GM18519 (cell line): ENCODE results near the gene ITIH5.

ENCODE experiments used
- ATAC-seq: cut with Tn5 transposase; IDR thresholded peaks from one replicate; pipeline ENCODE4 v1.9.1; 2021; ENCODE audit warnings: mild to moderate bottlenecking, moderate library complexity; ENCODE audit not compliant: unreplicated experiment, low FRiP score

ITIH5 gene

DNA sequence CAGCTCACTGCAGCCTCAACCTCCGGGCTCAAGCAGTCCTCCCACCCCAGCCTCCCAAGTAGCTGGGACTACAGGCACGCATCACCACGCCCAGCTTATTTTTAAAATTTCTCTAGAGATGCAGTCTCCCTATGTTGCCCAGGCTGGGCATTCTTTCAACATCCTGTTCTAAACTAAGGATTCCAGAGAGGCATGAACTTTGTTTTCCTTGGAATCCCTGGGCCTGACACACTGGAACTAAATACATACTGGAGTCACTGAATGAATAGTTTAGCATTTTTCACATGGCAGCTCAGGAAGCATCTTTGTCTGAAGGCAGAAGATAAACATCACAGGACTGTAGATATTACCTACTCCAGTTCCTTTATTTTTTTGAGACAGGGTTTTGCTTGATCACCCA, 108.7 kb downstream of the ITIH5 start:
- ATAC-seq: no peak

DNA sequence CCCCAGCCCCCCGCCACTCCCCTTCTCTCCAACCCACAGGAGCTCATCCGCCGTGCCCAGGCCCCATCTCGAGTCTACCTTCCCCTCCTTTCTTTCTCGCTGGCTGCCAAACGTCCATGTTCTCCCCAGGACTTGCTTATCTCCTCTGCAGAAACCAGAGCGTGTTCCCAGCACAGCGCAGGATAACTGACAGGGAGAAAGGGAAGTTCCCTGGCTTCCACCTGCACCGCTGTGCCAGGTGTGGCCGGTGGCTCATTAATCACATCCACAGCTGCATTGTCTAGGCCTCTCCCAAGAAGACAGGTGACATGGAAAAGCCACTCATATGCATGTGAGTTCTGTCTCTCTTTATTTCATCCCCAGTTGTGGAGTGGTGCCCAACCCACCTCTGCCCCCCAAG, 113.2 kb downstream of the ITIH5 start:
- no peak for ATAC-seq

DNA sequence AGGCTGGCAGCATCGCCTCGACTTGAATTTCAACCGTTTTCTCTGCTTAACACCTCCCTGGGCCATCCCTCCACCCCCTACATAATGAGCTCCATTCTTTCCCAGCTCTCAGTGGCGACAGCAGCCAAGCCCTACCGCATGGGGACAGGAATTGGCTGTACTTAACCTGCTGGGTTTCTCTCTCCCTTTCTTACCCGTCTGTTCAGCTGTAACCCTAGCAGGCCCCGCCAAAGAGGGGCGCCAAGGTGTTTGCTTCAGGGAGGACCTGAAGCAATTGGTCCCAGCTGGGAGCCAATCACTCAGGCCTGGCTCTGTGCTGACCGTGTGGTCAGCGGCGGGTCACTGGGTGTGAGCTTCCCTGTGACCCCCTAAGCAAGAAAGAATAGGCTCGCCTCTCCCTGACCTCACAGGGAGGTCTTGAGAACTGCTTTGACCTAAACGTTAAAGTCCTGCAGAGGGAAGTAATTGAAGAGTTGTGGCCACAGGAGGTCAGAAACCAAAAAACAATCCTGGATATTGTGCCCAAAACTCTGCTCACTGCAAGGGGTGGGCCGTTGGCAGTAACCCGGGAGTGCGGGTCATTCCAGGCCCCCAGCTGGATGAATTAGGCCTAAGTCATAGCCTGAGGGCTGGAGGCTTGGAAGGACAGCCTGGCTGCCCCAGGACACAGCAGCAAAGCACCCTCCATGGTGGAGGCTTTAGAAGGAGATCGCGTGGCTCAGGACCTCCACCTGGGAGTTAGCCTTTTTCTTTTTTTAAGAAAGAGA, 114.6 kb downstream of the ITIH5 start:
- ATAC-seq: no peak

DNA sequence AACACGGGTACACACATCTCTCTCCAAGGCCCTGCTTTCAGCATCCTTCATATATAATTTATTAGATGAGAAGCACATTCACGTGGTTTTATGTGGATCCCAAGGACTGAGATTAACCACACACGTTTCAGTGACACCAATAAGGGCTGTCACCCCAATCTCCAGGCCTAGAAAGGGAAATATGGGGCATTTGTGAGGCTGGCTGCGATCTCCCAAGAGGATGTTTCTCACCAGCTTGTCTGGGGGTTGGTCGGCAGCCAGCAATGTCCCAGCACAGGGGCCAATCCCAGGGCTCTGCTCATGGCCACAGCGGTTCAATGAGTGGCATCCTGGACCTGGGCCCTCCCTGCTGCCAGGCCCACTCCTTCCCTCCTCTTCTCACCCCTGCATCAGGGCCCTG, 115.5 kb downstream of the ITIH5 start:
- ATAC-seq: no peak

DNA sequence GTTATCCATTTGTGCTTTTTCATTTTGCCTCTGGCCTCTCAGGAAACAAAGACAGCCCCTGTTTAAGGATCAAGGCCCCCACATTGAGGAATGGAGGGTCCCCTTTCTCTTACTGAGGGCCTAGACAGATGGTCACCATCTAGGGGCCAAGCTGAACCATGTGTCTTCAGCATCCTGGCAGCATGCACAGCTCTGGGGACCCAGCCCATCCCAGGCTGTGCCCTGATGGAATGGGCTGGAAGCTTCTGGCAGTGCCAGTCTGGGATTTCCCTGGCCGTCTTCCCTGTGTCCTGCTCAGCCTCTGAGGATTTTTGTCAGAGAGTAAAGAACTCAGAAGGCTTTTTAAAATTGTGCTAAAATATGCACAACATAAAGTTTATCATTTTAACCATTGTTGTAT, 116.8 kb downstream of the ITIH5 start:
- ATAC-seq: no peak

DNA sequence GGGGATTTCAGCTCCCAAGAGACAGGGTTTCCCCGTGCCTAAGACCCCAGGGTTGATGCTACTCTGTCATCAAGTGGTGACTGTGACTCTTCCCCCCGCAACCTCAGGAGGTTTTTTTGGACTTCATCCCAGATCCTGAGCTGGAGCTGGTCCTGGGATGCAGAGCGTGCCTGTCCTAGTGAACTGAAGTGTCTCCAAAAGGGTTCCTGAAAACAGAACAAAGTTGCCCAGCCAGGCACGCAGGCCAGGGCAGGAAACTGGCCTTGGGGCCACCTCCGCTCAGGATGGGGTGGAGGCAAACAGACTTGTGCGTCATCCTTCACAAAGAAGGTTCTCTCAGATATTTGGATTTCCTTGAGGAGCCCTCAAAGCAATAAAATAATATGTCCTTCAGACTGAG, 118.9 kb downstream of the ITIH5 start:
- ATAC-seq: no peak

DNA sequence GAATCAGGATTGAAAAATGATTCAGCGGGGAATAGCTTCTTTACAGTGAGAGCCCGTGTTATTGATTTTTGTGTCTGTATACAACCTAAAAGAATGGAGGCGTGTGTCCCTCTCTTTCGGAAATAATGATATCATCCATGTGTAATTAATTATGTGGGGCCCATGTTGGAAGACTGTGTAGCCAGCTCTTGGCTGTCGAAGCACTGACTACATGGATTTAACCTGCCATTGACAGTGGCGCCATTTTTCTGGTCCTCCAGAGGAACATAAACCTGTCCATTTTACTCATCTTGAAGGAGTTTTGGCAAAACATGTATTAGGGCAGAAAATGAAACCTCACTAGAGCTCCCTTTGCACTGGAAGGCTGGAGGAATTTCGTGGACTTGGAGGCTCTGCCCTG, 119.6 kb downstream of the ITIH5 start:
- ATAC-seq: no peak

DNA sequence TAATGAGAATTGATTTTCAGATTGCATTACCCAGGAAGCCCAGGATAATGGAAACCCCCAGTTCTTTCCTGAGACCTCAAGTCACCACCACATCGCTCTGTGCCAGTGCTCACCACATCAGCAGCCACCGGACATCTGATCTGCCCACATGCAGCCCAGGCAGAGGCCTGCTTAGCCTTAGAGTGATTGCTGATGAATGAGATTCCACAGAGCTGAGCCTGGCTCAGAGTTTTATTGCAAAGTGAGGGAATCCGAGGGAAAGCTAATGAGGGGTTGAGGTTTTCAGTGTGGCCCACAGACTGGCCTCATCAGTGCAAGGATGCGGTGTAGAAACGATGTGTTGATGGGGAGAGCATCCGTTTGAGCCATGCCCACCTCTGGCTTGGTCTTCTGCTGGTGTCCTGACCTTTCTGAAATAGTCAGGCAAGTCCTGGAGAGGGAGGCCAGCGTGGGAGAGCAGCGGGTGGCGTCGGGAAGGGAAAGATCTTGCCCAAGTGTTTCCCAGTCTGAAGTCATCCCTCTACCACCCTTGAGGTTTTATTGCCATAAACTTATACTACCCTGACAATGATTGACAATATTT, 120.3 kb downstream of the ITIH5 start:
- no peak for ATAC-seq

DNA sequence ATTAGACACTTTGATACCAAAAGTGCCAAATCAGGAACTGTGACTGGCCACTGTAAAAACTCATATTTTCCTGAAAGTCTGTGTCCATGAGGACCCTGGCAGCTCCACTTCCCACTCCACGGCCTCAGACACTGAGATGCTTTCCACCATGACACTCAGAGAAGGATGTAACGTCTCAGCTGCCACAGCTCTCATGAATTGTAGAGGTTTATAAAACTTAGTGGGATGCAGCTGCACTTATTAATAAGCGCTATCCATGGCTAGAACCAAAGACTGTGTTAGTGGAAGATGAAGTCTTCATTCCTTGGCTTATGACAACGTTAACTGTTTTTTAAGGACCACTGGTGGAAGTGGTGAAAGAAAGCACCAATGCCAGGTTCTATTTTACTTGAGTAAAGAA, 121.0 kb downstream of the ITIH5 start:
- ATAC-seq: no peak

DNA sequence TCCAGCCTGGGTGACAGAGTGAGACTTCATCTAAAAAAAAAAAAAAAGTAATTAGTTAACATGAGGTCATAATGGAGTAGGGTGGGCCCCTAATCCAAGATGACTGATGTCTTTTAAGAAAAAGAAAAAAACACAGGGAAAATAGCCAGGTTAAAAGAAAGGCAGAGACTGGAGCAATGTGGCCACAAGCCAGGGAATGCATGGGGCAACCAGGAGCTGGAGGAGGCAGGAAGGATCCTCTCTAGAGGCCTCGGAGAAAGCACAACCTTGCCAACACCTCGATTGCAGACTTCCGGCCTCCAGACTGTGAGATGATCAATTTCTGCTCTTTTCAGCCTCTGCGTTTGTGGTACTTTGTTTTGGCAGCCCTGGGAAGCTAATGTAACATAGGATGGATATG, 121.5 kb downstream of the ITIH5 start:
- no peak for ATAC-seq

DNA sequence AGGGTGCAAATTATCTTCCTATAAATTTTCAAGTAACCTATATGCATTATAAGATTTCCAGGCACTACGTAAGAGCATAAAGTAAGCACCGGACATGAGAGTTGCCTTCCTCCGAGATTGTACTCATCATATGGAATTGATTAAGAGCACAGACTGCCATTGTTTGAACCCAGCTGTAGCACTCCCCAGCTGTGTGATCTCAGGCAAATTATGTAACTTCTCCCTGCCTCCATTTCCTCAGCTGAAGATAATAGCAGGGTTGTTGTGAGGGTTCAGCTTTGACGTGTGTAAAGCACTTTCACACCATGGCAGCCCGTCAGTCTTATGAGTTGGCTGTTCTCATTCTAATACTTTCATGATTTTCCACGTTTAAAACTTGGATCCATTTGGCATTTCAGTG, 122.6 kb downstream of the ITIH5 start:
- ATAC-seq: no peak

DNA sequence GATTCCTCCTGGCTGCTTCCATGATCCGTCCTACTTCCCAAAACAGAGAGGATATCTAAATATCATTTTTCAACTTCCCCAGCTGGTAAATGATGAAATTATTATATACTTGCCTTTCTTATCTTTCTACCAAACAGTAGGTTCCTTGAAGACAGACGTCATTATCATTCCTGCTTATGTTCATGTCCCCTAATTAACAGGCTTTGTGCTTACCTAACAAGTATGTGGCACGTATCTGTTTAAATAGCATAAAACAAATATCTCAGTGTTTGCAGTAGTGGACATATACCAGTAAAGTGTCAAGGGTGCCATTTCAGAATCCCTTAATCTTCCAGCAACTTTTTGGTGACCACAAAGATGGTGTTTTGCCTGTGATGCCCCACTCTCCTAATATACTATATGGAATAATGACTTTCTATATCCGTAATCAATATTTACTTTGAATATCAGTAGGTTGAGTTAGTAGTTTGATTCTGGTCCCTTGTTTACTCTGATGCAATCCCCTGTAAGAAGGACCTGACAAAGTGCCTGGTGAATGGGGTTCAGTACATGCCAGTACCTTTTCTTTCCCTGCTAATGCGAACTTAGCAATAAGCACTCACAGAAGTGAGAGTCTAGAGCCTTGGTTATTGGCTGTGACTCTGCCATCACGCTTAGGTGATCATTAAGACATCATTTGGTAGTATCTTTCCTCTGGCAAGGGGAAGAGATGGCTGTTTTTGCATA, 124.4 kb downstream of the ITIH5 start:
- ATAC-seq: no peak

DNA sequence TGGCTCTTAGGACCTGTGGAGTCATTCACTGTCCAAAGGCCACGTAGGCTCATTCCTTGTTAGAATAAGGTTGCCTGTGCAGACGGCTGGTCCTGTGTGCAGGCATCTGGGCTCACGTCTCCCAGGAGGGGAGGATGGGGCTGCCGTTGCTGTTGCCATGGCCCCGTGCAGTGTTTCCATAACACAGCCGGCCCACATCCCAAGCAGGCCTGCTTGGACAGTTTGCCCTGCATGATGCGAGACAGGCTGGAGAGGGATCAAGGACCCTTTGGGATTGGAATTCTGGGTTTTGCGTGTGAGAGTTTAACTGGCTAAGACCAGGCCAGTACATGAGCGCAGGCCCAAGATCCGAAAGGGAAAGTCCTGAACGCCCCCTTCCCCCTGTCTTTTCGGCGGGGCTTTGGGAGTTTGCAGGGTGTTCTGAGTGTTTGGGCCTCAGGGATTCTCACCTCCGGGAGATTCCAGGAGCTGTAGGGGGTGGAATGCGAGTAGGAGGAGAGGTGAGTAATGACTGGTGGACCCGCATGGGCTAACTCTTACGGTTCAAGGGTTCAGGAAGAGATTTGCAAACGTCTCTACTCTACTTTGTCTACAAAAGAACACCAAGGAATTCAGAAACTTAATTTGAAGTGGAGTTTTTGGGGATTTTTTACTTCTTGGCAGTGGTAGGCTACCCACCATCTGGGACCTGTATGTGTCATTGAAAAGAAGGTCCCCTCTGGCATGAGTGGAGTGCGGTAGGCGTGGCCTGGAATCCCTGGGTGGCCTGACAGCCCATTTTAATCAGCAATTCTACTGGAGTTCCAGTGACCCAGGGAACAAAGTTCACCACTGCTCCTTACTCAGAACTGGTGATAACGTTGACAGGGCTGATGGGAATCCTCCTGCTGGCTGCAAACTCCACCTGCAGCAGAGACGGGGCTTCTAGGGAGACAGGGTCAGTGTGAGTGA, 125.4 kb downstream of the ITIH5 start:
- ATAC-seq: no peak

DNA sequence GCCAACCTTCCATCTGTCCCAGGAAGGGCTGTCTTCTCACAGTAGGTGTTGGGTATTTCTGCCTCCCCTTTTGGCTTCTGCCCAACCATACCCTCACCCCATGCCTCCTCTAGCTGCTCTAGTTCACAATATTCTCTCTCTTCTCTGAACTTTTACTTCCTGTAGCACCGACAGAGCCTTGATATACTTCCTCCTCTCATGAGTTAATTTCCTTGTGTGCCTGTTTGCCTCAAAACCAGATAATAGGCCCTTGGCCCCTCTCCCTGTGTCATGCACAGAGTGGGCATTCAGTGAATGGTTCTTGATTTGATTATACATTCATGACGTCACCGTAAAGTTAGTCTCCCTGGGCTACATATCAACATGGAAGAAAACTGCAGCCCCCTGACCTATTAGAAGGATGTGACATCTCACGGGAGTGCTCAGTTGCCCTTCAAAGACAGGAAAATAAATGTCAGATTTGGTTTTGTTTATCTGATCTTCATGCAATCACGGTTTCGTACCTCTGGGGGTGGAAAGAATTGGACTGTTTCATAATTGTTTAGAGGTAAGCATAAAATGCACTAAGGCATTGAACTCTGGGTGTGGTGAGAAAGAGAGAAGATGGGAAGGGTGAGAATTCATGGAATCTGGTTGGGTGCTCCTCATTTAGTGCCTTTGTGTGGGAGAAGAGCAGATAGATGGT, 127.7 kb downstream of the ITIH5 start:
- no peak for ATAC-seq

DNA sequence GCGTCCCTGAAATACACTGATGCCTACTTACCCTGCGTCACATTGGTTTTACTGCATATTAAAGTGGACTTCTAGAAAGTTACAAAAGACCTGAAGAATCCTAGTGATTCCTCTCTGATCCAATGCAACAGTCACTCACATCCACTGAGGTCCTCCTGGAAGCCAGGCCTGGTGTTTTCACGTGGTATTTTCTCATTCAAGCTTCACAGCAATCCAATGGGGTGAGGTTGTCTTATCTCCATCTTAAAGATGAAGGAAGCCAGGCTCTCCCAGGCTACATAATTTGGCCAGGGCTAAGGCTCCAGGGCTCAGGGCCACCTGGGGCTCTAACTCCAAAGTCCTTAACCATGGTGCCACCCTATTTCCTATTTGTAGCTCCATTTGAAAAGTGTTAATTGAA, 129.6 kb downstream of the ITIH5 start:
- ATAC-seq: no peak

DNA sequence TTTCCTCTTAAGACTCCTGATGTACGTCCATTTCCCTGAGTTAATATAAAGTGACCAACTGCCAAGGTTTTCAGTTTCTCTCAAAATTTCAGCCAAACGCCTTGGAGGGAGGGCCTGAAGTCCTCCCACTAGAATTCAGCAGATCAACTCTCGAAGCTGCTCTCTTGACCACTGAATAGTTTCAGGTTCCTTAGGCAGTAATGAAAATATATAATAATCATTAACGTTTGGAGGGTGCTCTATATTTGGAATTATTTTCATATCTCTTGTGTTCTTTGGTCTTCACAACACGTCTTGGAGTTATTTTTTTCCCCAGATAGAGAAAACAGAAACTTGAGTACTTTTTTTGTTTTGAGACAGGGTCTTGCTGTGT, 132.3 kb downstream of the ITIH5 start:
- ATAC-seq: no peak

DNA sequence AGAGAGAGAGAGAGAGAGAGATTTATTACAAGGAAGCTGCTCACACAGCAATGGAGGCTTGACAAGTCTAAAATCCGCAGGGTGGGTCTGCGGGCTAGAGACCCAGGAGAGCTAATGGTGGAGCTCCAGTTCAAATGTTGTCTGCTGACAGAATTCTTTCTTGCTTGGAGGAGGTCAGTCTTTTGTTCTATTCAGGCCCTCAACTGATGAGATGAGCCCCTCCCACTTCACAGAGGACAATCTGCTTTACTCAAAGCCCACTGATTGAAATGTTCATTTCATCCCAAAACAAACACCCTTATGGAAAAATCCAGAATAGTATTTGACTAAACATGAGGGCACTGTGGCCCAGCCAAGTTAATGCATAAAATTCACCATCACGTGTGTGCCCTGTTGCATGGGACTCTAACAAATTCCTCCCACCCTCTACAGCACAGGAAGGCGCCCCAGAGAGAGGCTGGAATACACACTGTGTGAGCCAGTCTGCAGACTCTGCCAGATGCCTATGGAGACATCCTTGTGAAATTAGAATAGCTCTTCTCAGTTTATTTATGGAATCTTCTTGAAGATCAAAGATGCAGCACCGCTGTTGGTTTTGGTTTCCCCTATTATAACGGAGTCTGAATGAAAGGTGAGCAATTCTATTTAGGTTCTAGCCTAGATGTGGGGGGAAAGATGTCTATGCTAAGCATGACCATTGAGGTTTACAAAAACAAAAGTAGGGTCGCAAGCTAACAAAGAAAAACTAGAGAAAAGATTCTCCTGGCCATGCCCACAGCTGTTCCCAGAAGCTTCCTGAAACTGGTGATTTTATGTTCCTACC, 132.9 kb downstream of the ITIH5 start:
- no peak for ATAC-seq

DNA sequence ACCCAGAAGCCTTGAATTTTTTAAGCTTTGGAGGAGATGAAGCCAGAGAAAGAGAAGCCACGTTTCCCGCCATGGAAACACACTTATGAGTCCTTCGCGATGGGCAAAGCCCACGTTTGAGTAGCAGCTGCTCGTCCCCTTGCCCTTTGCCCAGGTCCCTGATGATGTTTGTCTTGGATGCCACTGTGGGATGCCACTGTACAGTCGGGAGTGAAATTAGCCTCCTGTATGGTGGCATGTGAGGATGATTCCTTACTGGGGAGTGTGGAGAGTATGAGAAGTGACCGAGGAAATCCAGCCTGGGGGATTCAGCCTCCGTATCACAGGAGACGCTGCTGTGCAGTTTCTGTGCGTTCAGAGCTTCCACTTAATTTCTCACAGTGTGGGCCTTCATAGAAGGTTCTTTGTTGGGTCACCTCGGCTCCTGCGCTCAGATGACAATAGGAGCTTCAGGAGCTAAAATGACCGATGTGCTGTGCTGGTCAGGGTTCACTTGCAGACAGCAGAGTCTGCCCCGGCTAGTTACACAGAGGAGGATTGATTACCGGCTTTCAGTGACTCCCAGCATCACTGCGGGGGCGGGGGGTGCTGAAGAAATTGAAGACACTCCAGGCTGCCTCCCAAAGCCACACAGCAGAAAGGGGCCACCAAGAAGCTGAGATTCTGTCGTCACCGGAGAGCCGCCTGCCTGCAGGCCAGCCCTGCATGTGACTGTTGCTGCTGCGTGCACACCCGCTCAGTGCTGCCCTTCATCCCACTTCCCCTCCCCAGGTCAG, 133.9 kb downstream of the ITIH5 start:
- no peak for ATAC-seq

DNA sequence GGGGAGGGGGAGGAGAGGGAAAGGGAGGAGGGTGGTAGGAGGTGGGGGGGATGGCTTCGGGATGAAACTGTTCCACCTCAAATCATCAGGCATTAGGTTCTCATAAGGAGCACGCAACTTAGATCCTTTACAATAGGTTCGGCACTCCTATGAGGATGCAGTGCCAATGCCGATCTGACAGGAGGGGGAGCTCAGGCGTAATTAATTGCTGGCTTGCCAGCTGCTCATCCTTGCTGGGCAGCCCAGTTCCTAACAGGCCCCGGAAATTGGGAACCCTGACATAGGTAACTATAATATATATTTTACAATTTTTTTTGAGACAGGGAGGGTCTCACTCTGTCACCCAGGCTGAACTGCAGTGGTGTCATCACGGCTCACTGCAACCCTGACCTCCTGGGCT, 137.1 kb downstream of the ITIH5 start:
- ATAC-seq: no peak
